GM19193 (cell line): ENCODE results near the gene FAM177B.

Source experiments
- POLR2A ChIP-seq: IDR thresholded peaks from 4 replicates; pipeline ENCODE4 v1.6.1; 2011; ENCODE audit not compliant: insufficient read depth, insufficient read length; ENCODE audit errors: extremely low read depth

The FAM177B gene

DNA sequence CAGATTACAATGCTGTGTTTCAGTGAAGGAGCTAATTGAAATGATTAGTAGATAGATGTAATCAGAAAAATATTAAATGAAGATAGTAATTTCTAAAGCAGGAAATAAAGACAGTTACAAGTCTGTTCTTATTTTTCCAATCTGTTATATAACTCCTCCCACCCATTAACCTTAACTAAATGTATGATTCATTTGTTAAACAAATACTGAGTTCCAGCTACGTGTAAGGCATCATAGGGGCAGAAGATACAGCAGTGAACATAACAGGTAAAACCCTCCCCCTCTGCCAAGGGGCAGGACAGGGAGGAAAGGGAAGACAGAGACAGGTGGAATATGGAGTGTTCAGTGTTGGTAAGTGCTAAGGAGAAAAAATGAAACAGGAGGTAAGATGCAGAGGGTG is at the start of gene FAM177B:
TSS of gene FAM177B (plus strand) at position 231 of the 400 bp plus-strand sequence. CDS start 9,344 bp downstream, outside the sequence.
- TF ChIP-seq POLR2A: no peak

DNA sequence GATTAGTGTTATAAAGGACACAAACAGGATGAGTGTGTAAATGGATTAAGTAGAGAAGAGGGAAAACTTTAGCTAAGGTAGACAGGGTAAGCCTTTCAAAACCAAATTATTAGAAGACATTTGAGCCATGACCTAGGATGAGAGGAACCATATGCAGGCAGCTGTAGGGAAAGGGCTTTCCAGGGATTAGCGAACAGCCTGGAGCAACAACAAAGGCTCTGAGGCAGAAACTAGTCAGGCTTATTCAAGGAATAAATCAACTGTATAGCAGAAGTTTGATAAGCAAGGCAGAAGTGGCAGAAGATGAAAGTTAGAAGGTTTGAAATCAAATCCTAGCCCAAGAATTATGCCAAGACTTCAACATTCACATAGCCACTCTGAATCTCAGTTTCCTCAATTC is 46.0 kb upstream of the FAM177B start:
- TF ChIP-seq POLR2A: no peak

DNA sequence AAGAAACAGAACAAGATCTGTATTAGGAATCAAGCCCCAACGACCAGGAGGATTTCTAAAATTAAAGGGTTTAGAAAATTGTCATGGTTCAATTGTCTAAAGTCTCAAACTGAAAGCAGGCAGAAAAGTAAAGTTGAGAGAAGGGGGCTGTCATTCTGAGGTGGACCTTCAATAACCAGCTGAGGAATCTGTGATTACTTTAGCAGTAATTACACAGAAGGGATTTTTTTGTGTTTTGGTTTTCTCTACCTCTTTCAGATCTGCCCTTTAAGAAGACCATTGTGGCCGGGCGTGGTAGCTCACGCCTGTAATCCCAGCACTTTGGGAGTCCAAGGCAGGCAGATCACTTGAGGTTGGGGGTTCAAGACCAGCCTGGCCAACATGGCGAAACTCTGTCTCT is 42.1 kb upstream of the FAM177B start:
- TF ChIP-seq POLR2A: no peak

DNA sequence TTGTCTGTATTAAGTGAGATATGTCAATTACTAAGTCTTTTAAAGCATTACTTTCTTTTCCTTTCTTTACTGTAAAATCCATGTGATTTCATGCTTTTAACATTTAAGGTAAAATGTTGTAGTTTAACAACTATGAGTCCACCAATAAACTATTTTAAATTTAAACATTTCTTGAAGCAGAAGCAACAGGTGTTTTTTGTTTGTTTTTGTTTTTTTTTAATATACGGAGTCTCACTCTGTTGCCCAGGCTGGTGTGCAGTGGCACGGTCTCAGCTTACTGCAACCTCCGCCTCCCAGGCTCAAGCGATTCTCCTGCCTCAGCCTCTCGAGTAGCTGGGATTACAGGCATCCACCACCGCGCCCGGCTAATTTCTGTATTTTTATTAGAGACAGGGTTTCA is 40.3 kb upstream of the FAM177B start:
- TF ChIP-seq POLR2A: no peak

DNA sequence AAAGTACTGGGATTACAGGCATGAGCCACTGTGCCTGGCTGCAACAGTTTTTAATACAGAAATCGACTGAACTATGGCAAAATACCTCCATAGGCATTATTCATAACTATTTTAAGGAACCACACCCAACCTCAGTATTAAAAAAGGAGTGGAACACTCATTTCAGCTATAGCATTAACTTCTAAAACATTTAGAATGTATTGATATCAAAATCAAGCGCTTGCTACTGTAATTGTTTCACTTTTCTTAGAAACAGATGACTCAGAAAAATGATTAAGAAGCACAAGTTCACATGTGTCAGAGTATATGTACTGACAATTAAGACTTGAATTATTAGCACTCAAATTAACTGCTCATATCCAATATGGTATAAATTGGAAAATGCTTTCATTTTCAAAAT is 39.8 kb upstream of the FAM177B start:
- TF ChIP-seq POLR2A: no peak

DNA sequence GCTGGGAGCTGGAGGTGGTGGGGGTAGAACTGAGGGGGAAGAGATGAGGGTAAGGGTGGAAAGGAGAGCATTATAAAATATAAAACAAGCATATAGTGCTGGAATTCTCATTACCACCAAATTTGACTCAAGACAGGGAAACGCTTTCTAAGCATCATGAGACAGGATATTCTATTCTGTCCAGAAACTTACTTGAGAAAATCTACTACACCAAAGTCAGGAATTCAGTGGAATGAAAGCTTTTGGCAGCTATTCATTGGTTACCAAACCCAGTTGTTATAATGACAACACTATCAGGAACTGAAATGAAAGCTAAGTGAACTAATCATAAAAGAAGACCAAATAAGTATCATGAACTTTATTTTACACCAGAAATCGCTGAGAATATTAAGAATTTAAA is 39.2 kb upstream of the FAM177B start:
- TF ChIP-seq POLR2A: no peak

DNA sequence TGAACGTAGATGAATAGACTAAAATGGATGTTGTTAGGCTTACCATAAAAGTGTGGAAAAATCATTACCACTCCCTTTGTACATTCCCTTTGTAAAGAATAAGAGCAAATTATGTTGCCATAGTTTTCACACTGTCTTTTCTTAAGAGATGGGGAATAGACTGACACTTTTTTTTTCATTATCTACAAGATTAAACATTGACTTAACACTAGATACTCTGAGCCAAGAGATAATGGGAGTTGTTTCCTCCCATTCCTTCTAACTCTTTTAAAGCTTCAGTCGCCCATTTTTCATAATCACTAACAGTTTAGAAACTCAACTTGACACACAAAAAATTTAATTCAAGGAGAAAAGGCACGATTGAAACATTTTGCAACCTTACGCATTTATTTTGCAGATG is 34.8 kb upstream of the FAM177B start:
- no peak for TF ChIP-seq POLR2A

DNA sequence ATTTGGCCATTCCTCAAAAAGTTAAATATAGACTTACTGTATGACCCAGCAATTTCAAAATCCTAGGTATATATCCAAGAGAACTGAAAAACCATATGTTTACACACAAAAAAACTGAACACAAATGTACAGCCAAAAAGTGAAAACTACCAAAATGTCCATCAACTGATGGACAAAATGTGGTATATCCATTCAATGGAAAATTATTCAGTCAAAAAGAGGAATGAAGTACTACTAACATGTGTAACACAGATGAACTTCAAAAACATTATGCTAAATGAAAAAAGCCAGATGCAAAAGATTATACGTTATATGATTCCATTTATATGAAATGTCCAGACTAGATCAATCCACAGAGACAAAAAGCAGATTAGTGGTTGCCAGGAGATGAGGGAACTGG is 32.7 kb upstream of the FAM177B start:
- TF ChIP-seq POLR2A: no peak

DNA sequence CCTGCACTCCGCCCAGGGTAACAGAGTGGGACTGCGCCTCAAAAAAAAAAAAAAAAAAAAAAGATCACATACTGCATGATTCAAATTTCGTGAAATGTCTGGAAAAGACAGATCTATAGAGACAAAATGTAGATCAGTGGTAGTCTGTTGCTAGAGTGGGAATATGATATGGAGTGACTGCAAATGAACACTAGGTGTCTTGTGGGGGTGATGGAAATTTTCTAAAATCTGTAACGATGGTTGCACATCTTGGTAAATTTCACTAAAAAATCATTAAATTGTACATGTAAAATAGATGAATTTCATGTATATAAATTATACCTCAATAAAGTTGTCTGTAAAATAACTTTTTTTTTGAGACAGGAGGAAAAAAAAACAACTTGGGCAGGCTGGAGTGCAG is 30.2 kb upstream of the FAM177B start:
- TF ChIP-seq POLR2A: no peak

DNA sequence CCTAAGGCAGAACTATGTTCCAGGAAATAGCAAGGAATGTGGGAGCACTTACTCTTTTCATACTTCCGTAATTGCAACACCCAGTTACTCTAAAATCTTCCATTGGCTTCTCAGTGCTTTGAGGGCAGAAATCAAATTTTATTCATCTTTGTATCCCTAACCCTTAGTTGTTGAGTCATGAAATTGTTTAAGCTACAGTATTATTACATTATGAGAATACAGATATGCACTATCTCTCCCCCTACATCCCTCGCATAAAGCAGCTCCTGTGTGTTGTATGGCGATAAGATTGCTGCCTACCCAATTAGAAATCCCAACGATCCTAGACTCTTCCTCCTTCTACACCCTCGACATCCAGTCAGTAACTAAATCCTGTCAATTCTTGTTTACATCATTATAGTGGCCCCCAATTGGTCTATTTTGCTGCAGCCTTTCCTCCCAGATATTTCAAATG is 27.3 kb upstream of the FAM177B start:
- TF ChIP-seq POLR2A: no peak

DNA sequence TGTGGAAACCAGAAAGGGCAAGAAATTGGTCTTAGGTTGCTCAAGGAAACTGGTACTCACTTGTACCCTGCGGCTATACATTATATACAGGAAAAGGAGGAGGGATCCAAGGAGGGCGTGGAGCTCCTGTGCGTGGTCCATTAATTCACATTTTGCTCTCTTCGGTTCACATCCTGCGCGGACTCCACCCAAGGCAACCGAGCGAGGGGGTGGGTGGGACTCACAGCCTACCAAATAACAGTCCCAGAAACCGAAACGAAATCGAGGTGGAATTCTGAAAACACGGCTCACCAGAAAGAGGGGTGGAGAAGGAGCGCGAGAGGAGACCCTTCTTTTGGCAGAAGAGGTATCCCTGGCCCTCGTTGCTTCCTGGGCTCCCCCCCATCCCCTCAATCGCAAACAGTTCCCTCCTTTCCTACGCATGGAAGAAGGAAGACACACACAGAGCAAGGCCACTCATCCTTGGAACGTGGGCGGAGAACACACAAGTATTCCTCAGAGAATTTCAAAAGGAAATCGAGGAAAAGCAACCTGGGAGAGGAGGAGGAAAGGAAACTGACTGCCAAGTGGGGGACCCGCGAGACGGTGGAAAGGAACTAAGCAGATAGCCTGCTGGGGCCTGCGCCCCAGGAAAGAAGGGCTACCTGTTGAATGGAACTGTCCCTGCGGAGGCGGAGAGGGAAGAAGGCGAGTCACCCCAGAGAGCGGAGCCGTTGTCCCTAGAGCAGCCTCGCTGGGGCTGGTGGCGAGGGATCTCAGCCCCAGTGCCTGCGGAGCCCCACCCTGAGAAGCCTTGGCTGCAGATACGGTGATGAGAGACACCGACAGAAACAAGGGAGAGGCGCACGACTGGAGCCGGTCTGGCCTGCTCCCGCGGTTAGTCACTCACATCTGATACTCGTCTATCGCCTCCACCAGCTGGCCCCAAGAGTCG is 25.4 kb upstream of the FAM177B start:
- no peak for TF ChIP-seq POLR2A

DNA sequence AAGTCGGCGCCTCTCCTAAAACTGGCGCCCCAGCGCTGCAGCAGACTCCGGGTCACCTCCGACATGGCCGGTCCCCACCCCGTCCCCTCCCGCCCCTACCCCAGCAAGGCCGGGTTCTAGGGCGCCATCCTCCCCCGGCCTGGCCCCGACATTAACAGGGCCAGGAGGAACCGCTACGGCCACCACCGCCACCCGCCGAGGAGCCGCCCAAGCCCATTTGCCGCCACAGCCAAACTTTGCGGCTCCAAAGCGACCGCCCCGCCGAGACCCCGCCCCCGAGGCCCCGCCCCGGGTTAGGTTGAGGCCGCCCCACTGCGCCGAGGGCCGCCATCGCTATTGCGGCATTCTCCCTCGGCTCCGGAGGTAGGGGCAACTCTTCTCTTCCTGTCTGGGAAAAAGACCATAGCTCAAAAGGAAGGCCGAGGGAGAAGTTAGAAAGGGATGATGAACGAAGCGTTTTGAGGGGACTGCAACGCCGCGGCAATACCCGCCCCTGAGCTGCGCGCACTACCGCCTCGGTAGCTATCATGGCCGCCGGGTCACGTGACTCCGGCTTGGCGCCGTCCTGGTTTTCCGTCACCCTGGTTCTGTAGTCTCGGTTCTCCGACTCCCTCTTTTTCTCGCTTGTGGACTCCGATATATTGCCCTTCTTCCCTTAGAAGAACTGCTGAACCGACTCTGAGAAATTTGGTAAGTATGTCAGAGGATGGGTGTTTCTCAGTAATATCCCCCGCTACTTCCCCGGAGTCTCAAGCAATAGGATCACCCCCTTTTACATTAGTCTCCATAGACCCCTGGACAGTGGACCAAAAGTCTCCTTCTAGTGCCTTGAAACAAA is 24.5 kb upstream of the FAM177B start, which contains the start of the genes AIDA and BROX:
TSS of gene AIDA (minus strand) at position 239 of the 838 bp plus-strand sequence. CDS start at position 65, 174 bp downstream.
TSS of gene BROX (plus strand) at position 312 of the 838 bp plus-strand sequence. CDS start 3,136 bp downstream, outside the sequence.
- peak; percentile 40 for TF ChIP-seq POLR2A

DNA sequence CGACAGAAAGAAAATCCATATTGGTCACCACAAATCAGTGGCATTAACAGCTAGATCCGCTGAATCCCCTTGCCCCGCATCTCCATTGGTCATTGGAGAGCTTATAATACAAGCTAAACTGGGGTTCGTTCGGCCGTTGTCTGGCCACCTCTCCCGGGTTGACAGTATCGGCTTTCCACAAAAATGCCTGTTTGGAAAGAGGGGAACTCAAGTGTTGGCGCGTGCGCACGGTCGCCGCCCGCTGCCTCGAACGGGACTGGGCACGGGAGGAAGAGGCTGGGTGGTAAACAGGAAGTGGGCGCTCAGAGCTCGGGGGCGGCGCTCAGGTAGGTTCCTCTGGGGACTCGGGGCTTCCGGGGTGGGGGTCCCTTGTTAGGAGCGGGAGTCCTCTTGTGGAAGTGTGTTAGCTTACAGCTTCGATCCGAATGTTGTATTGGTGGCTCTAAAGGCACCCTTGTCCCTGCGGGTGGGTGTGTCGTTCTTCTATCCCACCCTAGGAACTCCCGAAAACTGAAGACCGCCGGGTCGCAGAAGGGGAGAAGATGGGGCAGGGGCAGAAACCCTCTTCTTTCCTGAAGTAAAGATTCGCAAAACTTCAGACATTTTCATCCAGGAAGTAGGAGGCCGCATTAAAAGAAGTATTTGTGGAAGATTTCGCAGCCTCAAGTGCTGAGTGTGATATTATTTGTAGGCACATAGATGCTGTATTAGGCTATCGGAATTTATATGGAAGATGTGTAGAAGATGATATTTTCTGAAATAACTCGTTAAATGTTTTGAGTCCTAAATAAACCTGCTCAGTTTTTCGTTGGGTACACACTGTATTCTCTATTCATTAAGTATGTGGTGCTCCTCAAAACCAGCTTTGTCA is 23.7 kb upstream of the FAM177B start:
- TF ChIP-seq POLR2A: peak; percentile 57

DNA sequence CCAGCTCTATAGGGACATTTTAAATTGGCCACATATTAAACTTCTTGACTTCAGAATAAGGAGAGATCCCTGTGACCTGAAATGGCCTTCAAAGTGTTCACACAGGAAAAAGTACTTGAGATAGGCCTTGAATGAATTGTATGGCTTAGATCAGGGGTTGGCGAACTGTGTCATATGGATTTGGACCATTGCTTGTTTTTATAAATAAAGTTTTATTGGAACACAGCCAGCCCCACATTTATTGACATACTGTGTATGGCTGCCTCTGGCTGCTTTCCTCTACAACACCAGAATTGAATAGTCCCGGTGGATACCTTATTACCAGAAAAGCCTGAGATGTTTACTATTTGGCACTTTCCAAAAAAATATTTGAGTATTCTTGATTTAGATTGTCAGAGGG is 20.6 kb upstream of the FAM177B start:
- no peak for TF ChIP-seq POLR2A
